Epithelial cell of proximal tubule (primary cell): Measurements from ENCODE around the gene METTL15. TPM values are rescaled to one million over a fixed set of nuclear protein-coding genes. Genes with fewer than 3 reads are reported as not detected.
"Not testable (repeated sequence)": the region's sequence is repeated elsewhere in the genome, so short reads cannot be mapped to it uniquely, and the experiment has no call there.

Experiments used
- DNase-seq: peaks from one replicate; pipeline ENCODE4 v3.0.0-alpha.2; 2011; ENCODE audit warnings: low read depth
- H3K4me3 ChIP-seq: 2 replicates; pipeline ENCODE4 v1.5.1; 2011; ENCODE audit warnings: low read depth, mild to moderate bottlenecking, low read length
- total RNA-seq: library from RNA; depleted of rRNA; stranded (reverse); fragments of >200 nt; gene quantifications from 2 replicates; pipeline ENCODE4 v1.2.3, GENCODE V29; 2015
- TF ChIP-seq, protein P1 (sequence below): conservative IDR thresholded peaks from 2 replicates; pipeline ENCODE4 v1.5.1; 2012; ENCODE audit warnings: low read depth, mild to moderate bottlenecking, low read length

Gene METTL15
- total RNA-seq, 1 donor from 2014 or later, result 8.7 TPM

- DNase-seq, result no peak
- TF ChIP-seq, protein P1, sequence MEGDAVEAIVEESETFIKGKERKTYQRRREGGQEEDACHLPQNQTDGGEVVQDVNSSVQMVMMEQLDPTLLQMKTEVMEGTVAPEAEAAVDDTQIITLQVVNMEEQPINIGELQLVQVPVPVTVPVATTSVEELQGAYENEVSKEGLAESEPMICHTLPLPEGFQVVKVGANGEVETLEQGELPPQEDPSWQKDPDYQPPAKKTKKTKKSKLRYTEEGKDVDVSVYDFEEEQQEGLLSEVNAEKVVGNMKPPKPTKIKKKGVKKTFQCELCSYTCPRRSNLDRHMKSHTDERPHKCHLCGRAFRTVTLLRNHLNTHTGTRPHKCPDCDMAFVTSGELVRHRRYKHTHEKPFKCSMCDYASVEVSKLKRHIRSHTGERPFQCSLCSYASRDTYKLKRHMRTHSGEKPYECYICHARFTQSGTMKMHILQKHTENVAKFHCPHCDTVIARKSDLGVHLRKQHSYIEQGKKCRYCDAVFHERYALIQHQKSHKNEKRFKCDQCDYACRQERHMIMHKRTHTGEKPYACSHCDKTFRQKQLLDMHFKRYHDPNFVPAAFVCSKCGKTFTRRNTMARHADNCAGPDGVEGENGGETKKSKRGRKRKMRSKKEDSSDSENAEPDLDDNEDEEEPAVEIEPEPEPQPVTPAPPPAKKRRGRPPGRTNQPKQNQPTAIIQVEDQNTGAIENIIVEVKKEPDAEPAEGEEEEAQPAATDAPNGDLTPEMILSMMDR, result no peak
- H3K4me3 ChIP-seq, result no peak overlapping the region
These were observed 166.0 kb downstream of the METTL15 start for GRCh38 chr11:28274216-28274615.

GRCh38 chr11:28284196-28284595, 176.0 kb downstream of the METTL15 start:
- DNase-seq, result no peak
- no peak overlapping the region for H3K4me3 ChIP-seq
- TF ChIP-seq, protein P1, result no peak

GRCh38 chr11:28289444-28289843, 181.3 kb downstream of the METTL15 start:
- TF ChIP-seq, protein P1, result no peak
- no peak overlapping the region for H3K4me3 ChIP-seq

GRCh38 chr11:28290995-28291394, 182.8 kb downstream of the METTL15 start:
- H3K4me3 ChIP-seq, DNase-seq: not testable (repeated sequence)

More at GRCh38 chr11:28289444-28289843, 181.3 kb downstream of the METTL15 start:
- DNase-seq, result no peak

GRCh38 chr11:28296426-28296825, 188.2 kb downstream of the METTL15 start:
- DNase-seq, result no peak
- H3K4me3 ChIP-seq, result no peak overlapping the region
- TF ChIP-seq, protein P1, result no peak

DNA sequence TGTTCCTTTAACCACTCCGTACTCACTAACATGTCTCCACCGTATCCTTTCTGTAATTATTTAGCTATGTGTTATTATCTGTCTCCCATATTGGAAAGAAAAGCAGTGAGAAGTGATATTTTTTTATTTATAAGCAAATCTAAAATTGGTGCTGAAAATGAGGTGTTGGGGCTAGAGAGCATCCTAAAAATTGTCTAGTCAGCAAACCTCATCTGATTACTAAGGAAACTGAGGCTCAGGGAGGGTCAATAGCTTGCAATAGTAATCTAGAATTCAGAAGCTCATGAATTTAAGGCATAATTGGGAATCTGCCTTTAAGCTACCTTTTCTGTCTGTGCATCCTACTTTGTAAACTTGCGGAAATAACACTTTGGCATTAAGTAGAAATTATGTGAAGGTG, 190.0 kb downstream of the METTL15 start:
- TF ChIP-seq, protein P1, result no peak
- H3K4me3 ChIP-seq, result no peak overlapping the region
- DNase-seq, result no peak

- DNase-seq, result no peak
- H3K4me3 ChIP-seq, result no peak overlapping the region
- TF ChIP-seq, protein P1, result no peak
These were observed 195.4 kb downstream of the METTL15 start for GRCh38 chr11:28303477-28304191.
